Upper lobe of left lung (tissue), 4 donors: ENCODE measurements around the gene CAB39.

Experiments
- POLR2AphosphoS5 ChIP-seq, 2 donors: sonication (generic); formaldehyde crosslinking; IDR thresholded peaks; one replicate each; pipeline ENCODE4 v1.5.1; 2017; ENCODE audit warnings: antibody characterized with exemption in 2 of 2
- TF ChIP-seq, protein P1 (sequence below), 6 experiments: fragments of 450-650 bp in 4 of 6; fragments of 200-600 bp in 2 of 6; sonication (generic) in 2 of 6; IDR thresholded peaks; one replicate each; pipeline ENCODE4 v1.5.1; 2016 to 2019; ENCODE audit warnings: antibody characterized with exemption in 6 of 6

GRCh38 chr2:230674966-230675672, 37.5 kb upstream of the CAB39 start:
- TF ChIP-seq, protein P1, sequence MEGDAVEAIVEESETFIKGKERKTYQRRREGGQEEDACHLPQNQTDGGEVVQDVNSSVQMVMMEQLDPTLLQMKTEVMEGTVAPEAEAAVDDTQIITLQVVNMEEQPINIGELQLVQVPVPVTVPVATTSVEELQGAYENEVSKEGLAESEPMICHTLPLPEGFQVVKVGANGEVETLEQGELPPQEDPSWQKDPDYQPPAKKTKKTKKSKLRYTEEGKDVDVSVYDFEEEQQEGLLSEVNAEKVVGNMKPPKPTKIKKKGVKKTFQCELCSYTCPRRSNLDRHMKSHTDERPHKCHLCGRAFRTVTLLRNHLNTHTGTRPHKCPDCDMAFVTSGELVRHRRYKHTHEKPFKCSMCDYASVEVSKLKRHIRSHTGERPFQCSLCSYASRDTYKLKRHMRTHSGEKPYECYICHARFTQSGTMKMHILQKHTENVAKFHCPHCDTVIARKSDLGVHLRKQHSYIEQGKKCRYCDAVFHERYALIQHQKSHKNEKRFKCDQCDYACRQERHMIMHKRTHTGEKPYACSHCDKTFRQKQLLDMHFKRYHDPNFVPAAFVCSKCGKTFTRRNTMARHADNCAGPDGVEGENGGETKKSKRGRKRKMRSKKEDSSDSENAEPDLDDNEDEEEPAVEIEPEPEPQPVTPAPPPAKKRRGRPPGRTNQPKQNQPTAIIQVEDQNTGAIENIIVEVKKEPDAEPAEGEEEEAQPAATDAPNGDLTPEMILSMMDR (IDR thresholded peaks at IDR 0.05) = no peak
- TF ChIP-seq POLR2AphosphoS5 (IDR thresholded peaks at IDR 0.05) = no peak
